ENCODE results near the gene IRS2. TPM values are rescaled to one million over a fixed set of nuclear protein-coding genes. Genes with fewer than 3 reads are reported as not detected.

The IRS2 gene
- polyA plus RNA-seq, 1 donor (not counting 4 experiments of a cell fraction or from before 2014, with no cell fraction given): 2.3 TPM

DNA sequence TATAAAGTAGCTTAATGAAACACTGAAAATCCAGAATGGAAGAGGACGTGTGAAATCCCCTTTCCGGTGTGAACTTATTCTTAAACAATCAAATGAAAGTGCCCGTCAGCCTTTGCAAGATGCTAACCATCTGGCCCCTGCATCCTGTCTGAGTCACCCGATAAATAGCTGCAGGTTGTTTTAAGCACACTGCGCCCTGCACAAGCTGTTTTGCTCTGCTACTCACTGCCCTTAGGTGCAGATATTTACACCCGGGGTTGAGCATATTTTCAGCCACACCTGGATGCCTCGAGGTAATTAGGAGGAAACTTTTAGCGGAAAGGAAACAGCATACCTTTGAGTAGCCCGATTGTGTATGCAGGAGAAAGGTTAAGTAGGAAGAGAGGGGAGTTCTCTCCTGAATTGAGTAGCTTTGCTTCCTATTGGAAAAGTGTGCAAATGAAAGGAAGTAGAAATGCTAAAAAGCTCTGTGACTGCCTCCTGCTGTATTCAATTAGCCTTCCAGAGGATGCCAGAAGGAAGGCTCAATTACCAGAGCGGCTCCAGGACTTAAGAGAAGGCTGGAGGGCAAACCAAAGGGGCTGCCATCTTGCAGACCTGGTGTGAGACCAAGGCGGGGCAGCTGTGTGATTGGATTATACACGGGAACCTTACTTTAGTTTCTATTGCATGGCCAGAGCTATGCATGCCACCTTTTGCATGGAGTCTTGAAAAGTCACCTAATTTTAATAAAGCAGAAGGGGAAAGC is 42.5 kb downstream of the IRS2 start:
- FAIRE-seq (peak; percentile 86), DNase-seq (ENCODE audit: low read depth, low spot score) (peak; percentile 84)
- TF ChIP-seq, protein P1, sequence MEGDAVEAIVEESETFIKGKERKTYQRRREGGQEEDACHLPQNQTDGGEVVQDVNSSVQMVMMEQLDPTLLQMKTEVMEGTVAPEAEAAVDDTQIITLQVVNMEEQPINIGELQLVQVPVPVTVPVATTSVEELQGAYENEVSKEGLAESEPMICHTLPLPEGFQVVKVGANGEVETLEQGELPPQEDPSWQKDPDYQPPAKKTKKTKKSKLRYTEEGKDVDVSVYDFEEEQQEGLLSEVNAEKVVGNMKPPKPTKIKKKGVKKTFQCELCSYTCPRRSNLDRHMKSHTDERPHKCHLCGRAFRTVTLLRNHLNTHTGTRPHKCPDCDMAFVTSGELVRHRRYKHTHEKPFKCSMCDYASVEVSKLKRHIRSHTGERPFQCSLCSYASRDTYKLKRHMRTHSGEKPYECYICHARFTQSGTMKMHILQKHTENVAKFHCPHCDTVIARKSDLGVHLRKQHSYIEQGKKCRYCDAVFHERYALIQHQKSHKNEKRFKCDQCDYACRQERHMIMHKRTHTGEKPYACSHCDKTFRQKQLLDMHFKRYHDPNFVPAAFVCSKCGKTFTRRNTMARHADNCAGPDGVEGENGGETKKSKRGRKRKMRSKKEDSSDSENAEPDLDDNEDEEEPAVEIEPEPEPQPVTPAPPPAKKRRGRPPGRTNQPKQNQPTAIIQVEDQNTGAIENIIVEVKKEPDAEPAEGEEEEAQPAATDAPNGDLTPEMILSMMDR (optimal IDR thresholded peaks at IDR 0.05 in 1 of 3, IDR thresholded peaks at IDR 0.05 in 1 of 3, conservative IDR thresholded peaks at IDR 0.05 in 1 of 3; ENCODE audit: extremely low read depth in 1 of 3, insufficient read depth in 2 of 3, low read length in 3 of 3): no peak
- TF ChIP-seq EZH2 (IDR thresholded peaks at IDR 0.05; ENCODE audit: low read length): no peak
- Histone ChIP-seq H3K27me3 (ENCODE audit: control insufficient read depth, extremely low read depth, insufficient read depth, low read length) (no peaks in the 10 kb centered on the region), H3K79me2 (ENCODE audit: control insufficient read depth, insufficient read depth, low read length) (no peaks in the 10 kb centered on the region), H3K36me3 (ENCODE audit: control insufficient read depth in 2 of 2, extremely low read depth in 1 of 2, insufficient read depth in 2 of 2, low read length in 2 of 2) (no peaks in the 10 kb centered on the region), H2AFZ (ENCODE audit: control insufficient read depth, low read length) (peak overlapping the region; percentile 8), H4K20me1 (ENCODE audit: control insufficient read depth, extremely low read depth, insufficient read depth, low read length) (no peaks in the 10 kb centered on the region), H3K9ac (ENCODE audit: control insufficient read depth, extremely low read depth, insufficient read depth, low read length) (no peak overlapping the region), H3K9me1 (ENCODE audit: control insufficient read depth, extremely low read depth, insufficient read depth, low read length) (no peaks in the 10 kb centered on the region), H3K9me3 (ENCODE audit: control insufficient read depth, low read depth, low read length) (peaks cover 6% of the 10 kb centered on the region), H3K4me1 (ENCODE audit: control insufficient read depth, extremely low read depth, insufficient read depth, low read length) (peaks cover 18% of the 10 kb centered on the region), H3K27ac (ENCODE audit: control insufficient read depth, insufficient read depth, low read length) (peak overlapping the region; percentile 65), H3K4me2 (ENCODE audit: control insufficient read depth, extremely low read depth, insufficient read depth, low read depth, low read length) (peak overlapping the region; percentile 42), H3K4me3 (ENCODE audit: control insufficient read depth in 2 of 3, extremely low read depth in 1 of 3, insufficient read depth in 2 of 3, low read depth in 1 of 3, low read length in 3 of 3) (no peak overlapping the region)
- dilution Hi-C loops (cut with MboI; ENCODE audit: extremely low pct_ligation_motif_present, low sequenced_read_pairs): no loop called here

DNA sequence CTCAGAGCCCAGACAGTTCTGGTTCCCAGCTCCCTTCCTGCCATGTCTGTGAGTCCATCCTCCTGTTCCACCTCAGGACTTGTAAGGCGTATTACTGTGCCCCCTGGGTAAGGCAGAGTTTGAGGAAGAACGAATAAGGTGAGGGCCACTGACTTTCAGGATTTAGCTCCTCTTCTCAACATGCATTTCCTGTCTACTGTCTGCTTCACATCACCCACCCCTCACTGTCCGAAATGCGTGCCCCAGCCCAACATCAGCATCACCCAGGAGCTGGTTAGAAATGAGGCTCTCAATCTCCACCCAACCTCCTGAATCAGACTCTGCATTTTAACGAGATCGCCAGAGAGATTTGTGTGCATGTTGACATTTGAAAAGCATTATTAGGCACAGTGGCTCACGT is 44.4 kb downstream of the IRS2 start:
- TF ChIP-seq, protein P1 (optimal IDR thresholded peaks at IDR 0.05 in 1 of 3, IDR thresholded peaks at IDR 0.05 in 1 of 3, conservative IDR thresholded peaks at IDR 0.05 in 1 of 3; ENCODE audit: extremely low read depth in 1 of 3, insufficient read depth in 2 of 3, low read length in 3 of 3): no peak
- TF ChIP-seq EZH2 (IDR thresholded peaks at IDR 0.05; ENCODE audit: low read length): no peak
- no peak overlapping the region for H3K4me2 ChIP-seq (ENCODE audit: control insufficient read depth, extremely low read depth, insufficient read depth, low read depth, low read length)
- dilution Hi-C loops (cut with MboI; ENCODE audit: extremely low pct_ligation_motif_present, low sequenced_read_pairs): no loop called here
- no peaks in the 10 kb centered on the region for H4K20me1 ChIP-seq (ENCODE audit: control insufficient read depth, extremely low read depth, insufficient read depth, low read length)
- H3K4me1 ChIP-seq (ENCODE audit: control insufficient read depth, extremely low read depth, insufficient read depth, low read length): peaks cover 34% of the 10 kb centered on the region
- H3K4me3 ChIP-seq (ENCODE audit: control insufficient read depth in 2 of 3, extremely low read depth in 1 of 3, insufficient read depth in 2 of 3, low read depth in 1 of 3, low read length in 3 of 3): no peak overlapping the region
- DNase-seq (ENCODE audit: low read depth, low spot score) (no peak), FAIRE-seq (no peak)
- no peak overlapping the region for H3K9ac ChIP-seq (ENCODE audit: control insufficient read depth, extremely low read depth, insufficient read depth, low read length)
- no peaks in the 10 kb centered on the region for H3K9me1 ChIP-seq (ENCODE audit: control insufficient read depth, extremely low read depth, insufficient read depth, low read length)
- peaks cover 6% of the 10 kb centered on the region for H3K9me3 ChIP-seq (ENCODE audit: control insufficient read depth, low read depth, low read length)
- H3K27me3 ChIP-seq (ENCODE audit: control insufficient read depth, extremely low read depth, insufficient read depth, low read length): no peaks in the 10 kb centered on the region
- no peaks in the 10 kb centered on the region for H3K36me3 ChIP-seq (ENCODE audit: control insufficient read depth in 2 of 2, extremely low read depth in 1 of 2, insufficient read depth in 2 of 2, low read length in 2 of 2)
- no peaks in the 10 kb centered on the region for H3K79me2 ChIP-seq (ENCODE audit: control insufficient read depth, insufficient read depth, low read length)
- no peak overlapping the region for H2AFZ ChIP-seq (ENCODE audit: control insufficient read depth, low read length)
- no peak overlapping the region for H3K27ac ChIP-seq (ENCODE audit: control insufficient read depth, insufficient read depth, low read length)
